Spleen (tissue), 3 donors: ENCODE data around the gene ROR1.

ENCODE experiments used
- POLR2A ChIP-seq, 3 donors: fragments of 450-650 bp; IDR thresholded peaks; one replicate each; pipeline ENCODE4 v1.5.1; 2017; ENCODE audit warnings: antibody characterized with exemption in 3 of 3, mild to moderate bottlenecking in 1 of 3
- POLR2AphosphoS5 ChIP-seq, 3 donors: sonication (generic); formaldehyde crosslinking; IDR thresholded peaks; one replicate each; pipeline ENCODE4 v1.5.1; 2017; ENCODE audit warnings: antibody characterized with exemption in 3 of 3

DNA sequence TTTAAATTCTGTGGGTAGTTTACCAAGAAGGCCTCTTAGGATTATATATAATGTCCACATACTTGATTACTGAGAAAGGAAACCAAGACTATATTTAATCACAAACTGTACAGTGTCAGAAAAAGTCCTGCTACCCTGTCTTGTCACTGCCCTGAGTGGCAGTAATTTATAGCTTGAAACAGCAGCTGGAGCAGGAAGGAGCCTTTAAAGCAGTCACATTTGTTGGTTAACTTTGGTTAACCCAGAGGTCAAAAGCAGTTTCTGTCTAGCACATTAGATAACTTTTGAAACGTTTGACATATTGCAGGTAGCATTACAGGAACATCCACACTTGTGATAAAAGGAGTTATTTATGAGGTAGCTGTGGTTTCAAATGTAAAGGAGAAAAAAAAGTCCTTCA lies 161.7 kb downstream of the ROR1 start:
- TF ChIP-seq POLR2AphosphoS5 (IDR thresholded peaks at IDR 0.05) (no peak), POLR2A (IDR thresholded peaks at IDR 0.05) (no peak)
